Hepatocyte (in vitro differentiated cells): ENCODE measurements around the gene PACS1. TPM values are rescaled to one million over a fixed set of nuclear protein-coding genes. Genes with fewer than 3 reads are reported as not detected.

Source experiments
- DNase-seq: peaks from one replicate; pipeline ENCODE4 v3.0.0-alpha.2; 2016; ENCODE audit warnings: low spot score
- H2AFZ ChIP-seq: fragments of 200-600 bp; sonication (generic); 2 replicates; pipeline ENCODE4 v1.6.0; 2016; ENCODE audit warnings: antibody characterized with exemption, mild to moderate bottlenecking
- H3K27ac ChIP-seq: fragments of 200-600 bp; sonication (generic); 2 replicates; pipeline ENCODE4 v1.5.1; 2016; ENCODE audit warnings: mild to moderate bottlenecking
- H3K27me3 ChIP-seq: fragments of 200-600 bp; sonication (generic); 2 replicates; pipeline ENCODE4 v1.6.1; 2016
- H3K36me3 ChIP-seq: fragments of 200-600 bp; sonication (generic); replicated peaks from 2 replicates; pipeline ENCODE4 v1.5.1; 2016; ENCODE audit warnings: low read depth; ENCODE audit not compliant: insufficient read depth
- H3K4me1 ChIP-seq: fragments of 200-600 bp; sonication (generic); 2 replicates; pipeline ENCODE4 v1.5.1; 2016; ENCODE audit warnings: mild to moderate bottlenecking, moderate library complexity; ENCODE audit not compliant: insufficient read depth
- H3K4me2 ChIP-seq: fragments of 200-600 bp; sonication (generic); 2 replicates; pipeline ENCODE4 v1.6.0; 2016
- H3K4me3 ChIP-seq: fragments of 200-600 bp; sonication (generic); 2 replicates; pipeline ENCODE4 v1.5.1; 2016; ENCODE audit warnings: mild to moderate bottlenecking
- H3K79me2 ChIP-seq: fragments of 200-600 bp; sonication (generic); 2 replicates; pipeline ENCODE4 v1.6.0; 2017; ENCODE audit warnings: mild to moderate bottlenecking
- H3K9me2 ChIP-seq: fragments of 200-600 bp; sonication (generic); replicated peaks from 2 replicates; pipeline ENCODE4 v1.6.0; 2017; ENCODE audit warnings: mild to moderate bottlenecking; ENCODE audit not compliant: insufficient read depth
- H3K9me3 ChIP-seq: fragments of 200-600 bp; sonication (generic); 2 replicates; pipeline ENCODE4 v1.5.1; 2016; ENCODE audit warnings: low read depth, mild to moderate bottlenecking
- H4K20me1 ChIP-seq: fragments of 200-600 bp; sonication (generic); 2 replicates; pipeline ENCODE4 v1.6.0; 2016; ENCODE audit warnings: mild to moderate bottlenecking; ENCODE audit not compliant: insufficient read depth, poor library complexity, severe bottlenecking
- CTCF ChIP-seq: fragments of 200-600 bp; sonication (generic); IDR thresholded peaks from 2 replicates; pipeline ENCODE4 v1.5.1; 2016; ENCODE audit warnings: antibody characterized with exemption, mild to moderate bottlenecking; ENCODE audit not compliant: poor library complexity
- EZH2 ChIP-seq: fragments of 200-600 bp; sonication (generic); IDR thresholded peaks from 2 replicates; pipeline ENCODE4 v1.6.1; 2016; ENCODE audit warnings: antibody characterized with exemption, mild to moderate bottlenecking, borderline replicate concordance
- EZH2phosphoT487 ChIP-seq: fragments of 200-600 bp; sonication (generic); IDR thresholded peaks from one replicate; pipeline ENCODE4 v1.6.1; 2018; ENCODE audit warnings: antibody characterized with exemption, mild to moderate bottlenecking, low read depth, moderate library complexity; ENCODE audit not compliant: unreplicated experiment, severe bottlenecking
- WGBS: methylation state at CpG from one replicate; pipeline ENCODE4 v1.1.6; 2016; ENCODE audit warnings: low lambda C conversion rate; ENCODE audit errors: missing lambda C conversion rate; 5-methylcytosine and 5-hydroxymethylcytosine counted together
- polyA plus RNA-seq: library from polyadenylated mRNA; unstranded; fragments of >200 nt; fragmentation: Nextera tagmentation; extraction: Ambion mirVana; gene quantifications from 2 replicates; pipeline ENCODE4 v1.2.1, GENCODE V29; 2016
- total RNA-seq: library from RNA; depleted of rRNA; stranded (reverse); fragments of >200 nt; gene quantifications from 2 replicates; pipeline ENCODE4 v1.2.3, GENCODE V29; 2014

Gene PACS1
- total and polyA plus RNA-seq, 2 experiments from 2014 or later, result 28.2 to 71.5 TPM

GRCh38 chr11:66218036-66218435 is 148.0 kb downstream of the PACS1 start:
- 93% methylated on average over 6 of the region's 6 CpGs for WGBS

GRCh38 chr11:66218846-66219620 is 149.0 kb downstream of the PACS1 start:
- Histone ChIP-seq H3K4me3 (no peak overlapping the region), H3K27me3 (no peaks in the 10 kb centered on the region), H3K27ac (no peak overlapping the region), H3K4me1 (no peaks in the 10 kb centered on the region), H3K79me2 (no peaks in the 10 kb centered on the region), H3K36me3 (no peaks in the 10 kb centered on the region), H4K20me1 (no peaks in the 10 kb centered on the region), H3K4me2 (no peak overlapping the region), H3K9me2 (no peaks in the 10 kb centered on the region), H3K9me3 (no peaks in the 10 kb centered on the region), H2AFZ (no peak overlapping the region)
- DNase-seq, result no peak
- no peak for TF ChIP-seq EZH2
- TF ChIP-seq CTCF, result no peak
- TF ChIP-seq EZH2phosphoT487, result no peak
- WGBS, result 98% methylated on average over 17 of the region's 18 CpGs

More at GRCh38 chr11:66218036-66218435, 148.0 kb downstream of the PACS1 start:
- Histone ChIP-seq H3K9me3 (no peaks in the 10 kb centered on the region), H3K9me2 (no peaks in the 10 kb centered on the region), H3K4me3 (no peak overlapping the region), H3K79me2 (no peaks in the 10 kb centered on the region), H2AFZ (no peak overlapping the region), H4K20me1 (no peaks in the 10 kb centered on the region), H3K27ac (no peak overlapping the region), H3K27me3 (no peaks in the 10 kb centered on the region), H3K36me3 (no peaks in the 10 kb centered on the region), H3K4me2 (no peak overlapping the region), H3K4me1 (no peaks in the 10 kb centered on the region)
- TF ChIP-seq CTCF (no peak), EZH2phosphoT487 (no peak), EZH2 (no peak)
- no peak for DNase-seq

- Histone ChIP-seq H3K27ac (no peak overlapping the region), H3K4me1 (no peaks in the 10 kb centered on the region), H3K27me3 (no peaks in the 10 kb centered on the region), H3K79me2 (no peaks in the 10 kb centered on the region), H3K9me3 (no peaks in the 10 kb centered on the region), H4K20me1 (no peaks in the 10 kb centered on the region), H3K9me2 (no peaks in the 10 kb centered on the region), H3K36me3 (no peaks in the 10 kb centered on the region), H3K4me3 (no peak overlapping the region), H2AFZ (no peak overlapping the region), H3K4me2 (no peak overlapping the region)
- TF ChIP-seq EZH2 (no peak), CTCF (no peak), EZH2phosphoT487 (no peak)
- no peak for DNase-seq
- 94% methylated on average over 19 of the region's 19 CpGs for WGBS
These were observed 149.9 kb downstream of the PACS1 start for GRCh38 chr11:66219846-66220565.
